Esophagus (tissue), 2 donors: ENCODE measurements around the gene AGAP3. TPM values are rescaled to one million over a fixed set of nuclear protein-coding genes. Genes with fewer than 3 reads are reported as not detected.

ENCODE experiments used
- H3K27ac ChIP-seq, 2 donors: one replicate each; pipeline ENCODE4 v1.5.1; 2013; ENCODE audit warnings: low read depth in 2 of 2, mild to moderate bottlenecking in 2 of 2, inconsistent platforms in 1 of 2, low read length in 1 of 2, moderate library complexity in 1 of 2
- H3K27me3 ChIP-seq, 2 donors: one replicate each; pipeline ENCODE4 v1.6.1; 2013; ENCODE audit warnings: low read length in 2 of 2, control low read depth in 1 of 2, mild to moderate bottlenecking in 1 of 2; ENCODE audit not compliant: insufficient read depth in 2 of 2, control insufficient read depth in 1 of 2
- H3K36me3 ChIP-seq, 2 donors: one replicate each; pipeline ENCODE4 v1.6.1; 2013; ENCODE audit warnings: low read length in 1 of 2; ENCODE audit not compliant: control insufficient read depth in 2 of 2, insufficient read depth in 2 of 2
- H3K4me1 ChIP-seq, 2 donors: one replicate each; pipeline ENCODE4 v1.6.1; 2013; ENCODE audit warnings: low read length in 1 of 2; ENCODE audit not compliant: control insufficient read depth in 2 of 2, insufficient read depth in 2 of 2
- H3K4me3 ChIP-seq, 2 donors: one replicate each; pipeline ENCODE4 v1.5.1; 2013; ENCODE audit warnings: low read length in 2 of 2, mild to moderate bottlenecking in 2 of 2, low read depth in 1 of 2, moderate library complexity in 1 of 2
- H3K9me3 ChIP-seq, 2 donors: one replicate each; pipeline ENCODE4 v1.6.1; 2013; ENCODE audit warnings: mild to moderate bottlenecking in 2 of 2, low read depth in 1 of 2, low read length in 1 of 2, moderate library complexity in 1 of 2; ENCODE audit not compliant: control insufficient read depth in 2 of 2, insufficient read depth in 1 of 2
- WGBS, 2 donors: extraction: QIAGEN DNeasy Blood & Tissue Kit; methylation state at CpG; one replicate each; pipeline ENCODE4 v1.1.7; 2013; 5-methylcytosine and 5-hydroxymethylcytosine counted together
- polyA plus RNA-seq, 2 donors: library from polyadenylated mRNA; stranded (reverse); fragments of 200-250 nt; gene quantifications; one replicate each; pipeline ENCODE4 v1.2.3, GENCODE V29; 2013
- donor health status: healthy with polysubstance abuse.
- donor health status: Bipolar disorder and iron deficiency.

The AGAP3 gene
- polyA plus RNA-seq, 2 donors, result 60.8 to 98.8 TPM

GRCh38 chr7:151093748-151094147 lies 7.5 kb downstream of the AGAP3 start:
- no peak overlapping the region for H3K27ac ChIP-seq
- H3K9me3 ChIP-seq, result no peaks in the 10 kb centered on the region
- WGBS, 2 donors, result 93 to 94% methylated on average over 6 of the region's 6 CpGs
- H3K4me3 ChIP-seq, result no peak overlapping the region
- no peaks in the 10 kb centered on the region for H3K27me3 ChIP-seq
- no peaks in the 10 kb centered on the region for H3K36me3 ChIP-seq
- peaks cover 5 to 12% of the 10 kb centered on the region in 2 donors for H3K4me1 ChIP-seq

GRCh38 chr7:151094675-151095074 lies 8.4 kb downstream of the AGAP3 start:
- no peak overlapping the region for H3K27ac ChIP-seq
- H3K4me1 ChIP-seq, result peaks cover 5% of the 10 kb centered on the region in 2 donors
- H3K9me3 ChIP-seq, result no peaks in the 10 kb centered on the region
- H3K36me3 ChIP-seq, result no peaks in the 10 kb centered on the region
- no peak overlapping the region for H3K4me3 ChIP-seq
- 87 to 89% methylated on average over 5 of the region's 5 CpGs for WGBS, 2 donors
- H3K27me3 ChIP-seq, result no peaks in the 10 kb centered on the region

GRCh38 chr7:151095123-151095797 lies 9.0 kb downstream of the AGAP3 start:
- Histone ChIP-seq H3K9me3 (no peaks in the 10 kb centered on the region), H3K27ac (no peak overlapping the region), H3K4me1 (peaks cover 5% of the 10 kb centered on the region in 2 donors), H3K36me3 (no peaks in the 10 kb centered on the region), H3K4me3 (no peak overlapping the region), H3K27me3 (no peaks in the 10 kb centered on the region)
- 57 to 58% methylated on average over 10 of the region's 10 CpGs for WGBS, 2 donors

GRCh38 chr7:151095828-151096475 lies 9.7 kb downstream of the AGAP3 start:
- Histone ChIP-seq H3K4me3 (no peak overlapping the region), H3K27me3 (no peaks in the 10 kb centered on the region), H3K9me3 (no peaks in the 10 kb centered on the region), H3K27ac (no peak overlapping the region), H3K36me3 (no peaks in the 10 kb centered on the region), H3K4me1 (peaks cover 4 to 5% of the 10 kb centered on the region in 2 donors)
- 80 to 82% methylated on average over 17 of the region's 17 CpGs for WGBS, 2 donors

- H3K4me3 ChIP-seq, result no peak overlapping the region
- H3K27me3 ChIP-seq, result no peaks in the 10 kb centered on the region
- no peak overlapping the region for H3K27ac ChIP-seq
- H3K9me3 ChIP-seq, result no peaks in the 10 kb centered on the region
- peaks cover 2 to 5% of the 10 kb centered on the region in 2 donors for H3K4me1 ChIP-seq
- peaks cover 0 to 2% of the 10 kb centered on the region in 2 donors for H3K36me3 ChIP-seq
- 71 to 76% methylated on average over 20 of the region's 20 CpGs for WGBS, 2 donors
Observed at GRCh38 chr7:151099486-151100211, 13.4 kb downstream of the AGAP3 start.

- Histone ChIP-seq H3K36me3 (peaks cover 0 to 2% of the 10 kb centered on the region in 2 donors), H3K4me1 (peaks cover 2% of the 10 kb centered on the region in 2 donors), H3K27ac (no peak overlapping the region), H3K9me3 (no peaks in the 10 kb centered on the region), H3K4me3 (no peak overlapping the region), H3K27me3 (no peaks in the 10 kb centered on the region)
- WGBS, 2 donors, result 90 to 91% methylated on average over 10 of the region's 10 CpGs
Observed at GRCh38 chr7:151100921-151101320, 14.6 kb downstream of the AGAP3 start.

GRCh38 chr7:151101621-151102396 lies 15.5 kb downstream of the AGAP3 start:
- H3K4me1 ChIP-seq, result peaks cover 0 to 2% of the 10 kb centered on the region in 2 donors
- no peaks in the 10 kb centered on the region for H3K9me3 ChIP-seq
- WGBS, 2 donors, result 83 to 86% methylated on average over 24 of the region's 24 CpGs
- H3K27me3 ChIP-seq, result no peaks in the 10 kb centered on the region
- H3K36me3 ChIP-seq, result peaks cover 0 to 2% of the 10 kb centered on the region in 2 donors
- no peak overlapping the region for H3K27ac ChIP-seq
- no peak overlapping the region for H3K4me3 ChIP-seq

- Histone ChIP-seq H3K27me3 (no peaks in the 10 kb centered on the region), H3K27ac (no peak overlapping the region)
- WGBS, 2 donors, result 76 to 84% methylated on average over 3 of the region's 3 CpGs
Observed at GRCh38 chr7:151102991-151103390, 16.7 kb downstream of the AGAP3 start.

GRCh38 chr7:151103973-151104372 lies 17.7 kb downstream of the AGAP3 start:
- H3K4me3 ChIP-seq, result no peak overlapping the region
- WGBS, 2 donors, result 89 to 91% methylated on average over 12 of the region's 12 CpGs
- no peaks in the 10 kb centered on the region for H3K27me3 ChIP-seq
- peaks cover 0 to 2% of the 10 kb centered on the region in 2 donors for H3K36me3 ChIP-seq
- peaks cover 0 to 2% of the 10 kb centered on the region in 2 donors for H3K4me1 ChIP-seq
- H3K9me3 ChIP-seq, result no peaks in the 10 kb centered on the region
- no peak overlapping the region for H3K27ac ChIP-seq

More at GRCh38 chr7:151102991-151103390, 16.7 kb downstream of the AGAP3 start:
- H3K4me1 ChIP-seq, result peaks cover 0 to 2% of the 10 kb centered on the region in 2 donors
- no peaks in the 10 kb centered on the region for H3K9me3 ChIP-seq
- no peak overlapping the region for H3K4me3 ChIP-seq
- H3K36me3 ChIP-seq, result peaks cover 0 to 2% of the 10 kb centered on the region in 2 donors
